ENCODE results near the gene SAC3D1.

- TF ChIP-seq CTCF (conservative IDR thresholded peaks at IDR 0.05 in 1 of 2, IDR thresholded peaks at IDR 0.05 in 1 of 2; ENCODE audit: low read depth in 1 of 2, low read length in 2 of 2): no peak
- TF ChIP-seq EZH2 (IDR thresholded peaks at IDR 0.05; ENCODE audit: low read length, missing control alignments): no peak
Observed at GRCh38 chr11:64999478-64999877, 41.5 kb upstream of the SAC3D1 start.

All from fibroblast of lung (primary cell).